Activated T-helper 9 cell treated with anti-CD3 and anti-CD28 coated beads, Interleukin-2, amount 50 U/mL, for 16 hours (primary cell): ENCODE data around the gene CAVIN1.
"Not testable (repeated sequence)": the region's sequence is repeated elsewhere in the genome, so short reads cannot be mapped to it uniquely, and the experiment has no call there.

Source experiments
- DNase-seq: peaks from one replicate; pipeline ENCODE4 v3.0.0-alpha.2; 2020; ENCODE audit warnings: low read depth

The CAVIN1 gene, protein sequence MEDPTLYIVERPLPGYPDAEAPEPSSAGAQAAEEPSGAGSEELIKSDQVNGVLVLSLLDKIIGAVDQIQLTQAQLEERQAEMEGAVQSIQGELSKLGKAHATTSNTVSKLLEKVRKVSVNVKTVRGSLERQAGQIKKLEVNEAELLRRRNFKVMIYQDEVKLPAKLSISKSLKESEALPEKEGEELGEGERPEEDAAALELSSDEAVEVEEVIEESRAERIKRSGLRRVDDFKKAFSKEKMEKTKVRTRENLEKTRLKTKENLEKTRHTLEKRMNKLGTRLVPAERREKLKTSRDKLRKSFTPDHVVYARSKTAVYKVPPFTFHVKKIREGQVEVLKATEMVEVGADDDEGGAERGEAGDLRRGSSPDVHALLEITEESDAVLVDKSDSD

DNA sequence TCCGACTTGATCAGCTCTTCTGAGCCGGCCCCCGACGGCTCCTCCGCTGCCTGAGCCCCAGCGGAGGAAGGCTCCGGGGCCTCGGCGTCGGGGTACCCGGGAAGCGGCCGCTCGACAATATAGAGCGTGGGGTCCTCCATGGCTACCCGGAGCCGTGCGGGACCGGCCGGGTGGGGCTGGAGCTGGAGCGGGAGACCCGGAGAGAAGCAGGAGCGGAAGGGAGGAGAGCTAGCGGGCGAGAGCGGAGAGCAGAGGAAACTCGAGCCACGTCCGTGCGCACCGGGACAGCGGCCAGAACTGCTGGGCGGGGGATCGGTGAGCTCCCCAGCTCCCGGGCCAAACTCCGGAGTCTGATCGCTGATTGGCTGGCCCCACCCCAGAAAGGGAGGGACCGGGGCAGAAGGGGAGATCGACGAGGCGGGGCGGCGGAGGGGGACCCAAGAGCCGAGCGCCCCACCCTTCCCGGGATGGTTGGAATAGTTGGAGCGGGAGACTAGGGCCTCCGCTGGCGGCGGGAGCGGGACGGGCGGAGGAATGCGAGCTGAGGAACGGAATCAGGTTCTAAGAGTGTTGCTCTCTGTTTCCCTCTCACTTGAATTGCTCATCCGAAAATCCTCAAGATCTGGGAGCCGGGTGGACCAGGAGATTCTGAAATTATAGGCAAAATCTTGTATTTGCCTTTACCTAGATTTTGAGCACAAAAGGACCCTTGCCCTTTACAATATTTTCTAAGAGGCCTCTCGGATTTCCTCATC lies at the start of gene CAVIN1:
CAVIN1 (minus strand) TSS at position 299 of the 755 bp plus-strand sequence; CDS start at position 140, 159 bp downstream.
- DNase-seq, result no peak

DNA sequence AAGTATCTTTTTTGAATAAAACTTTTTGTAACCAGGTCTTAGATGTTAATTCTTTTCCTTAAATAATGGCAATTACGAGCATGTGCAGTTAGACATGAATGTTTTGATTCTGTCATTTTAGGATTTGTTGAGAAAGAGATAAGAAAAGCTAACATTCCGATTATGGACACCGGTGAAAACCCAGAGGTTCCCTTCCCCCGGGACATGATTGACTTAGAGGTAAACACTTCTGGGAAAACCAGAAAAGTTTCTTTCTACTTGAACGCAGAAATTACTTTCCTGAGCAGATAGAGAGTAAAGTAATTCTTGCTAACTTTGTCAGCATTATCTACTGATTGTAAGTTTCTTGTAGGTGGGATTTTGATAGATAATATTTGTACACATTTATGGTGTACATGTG lies 44.8 kb upstream of the CAVIN1 start:
- no peak for DNase-seq

DNA sequence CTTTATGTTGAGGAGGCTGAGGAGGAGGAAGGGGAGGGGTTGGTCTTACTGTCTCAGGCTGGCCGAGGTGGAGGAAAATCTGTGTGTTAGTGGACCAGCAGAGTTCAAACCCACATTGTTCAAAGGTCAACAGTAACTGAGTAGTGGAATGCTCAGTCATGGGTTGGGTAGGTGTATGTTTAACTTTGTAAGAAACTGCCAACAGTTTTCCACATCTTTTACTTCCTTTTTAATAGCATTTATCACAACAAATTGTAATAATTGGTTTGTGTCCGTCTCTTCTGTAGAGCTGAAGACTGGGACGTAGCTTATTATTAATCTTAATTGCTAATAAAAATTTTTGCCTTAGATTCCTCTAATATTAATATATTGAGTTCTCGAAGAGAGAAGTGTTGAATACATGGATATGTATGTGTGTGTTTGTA lies 40.9 kb upstream of the CAVIN1 start:
- no peak for DNase-seq

DNA sequence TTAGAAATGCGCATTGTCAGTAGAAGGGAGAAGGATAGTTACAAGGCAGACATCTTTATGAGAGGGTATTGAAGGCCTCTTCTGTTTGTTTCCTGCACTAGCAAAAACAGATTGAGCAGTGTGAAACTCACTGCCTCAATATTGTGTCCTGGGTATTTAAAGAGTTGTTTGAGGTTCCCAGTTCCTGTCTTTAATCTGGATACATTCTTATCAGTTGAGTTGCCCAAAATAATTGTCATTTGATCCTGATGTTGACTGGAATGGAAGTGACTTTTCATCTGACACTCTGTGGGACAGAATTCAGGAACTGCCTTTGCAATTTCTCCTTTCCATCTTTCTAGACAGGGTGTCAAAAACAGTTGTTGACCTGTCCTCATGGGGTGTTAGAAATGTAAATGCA lies 37.3 kb upstream of the CAVIN1 start:
- DNase-seq, result no peak

DNA sequence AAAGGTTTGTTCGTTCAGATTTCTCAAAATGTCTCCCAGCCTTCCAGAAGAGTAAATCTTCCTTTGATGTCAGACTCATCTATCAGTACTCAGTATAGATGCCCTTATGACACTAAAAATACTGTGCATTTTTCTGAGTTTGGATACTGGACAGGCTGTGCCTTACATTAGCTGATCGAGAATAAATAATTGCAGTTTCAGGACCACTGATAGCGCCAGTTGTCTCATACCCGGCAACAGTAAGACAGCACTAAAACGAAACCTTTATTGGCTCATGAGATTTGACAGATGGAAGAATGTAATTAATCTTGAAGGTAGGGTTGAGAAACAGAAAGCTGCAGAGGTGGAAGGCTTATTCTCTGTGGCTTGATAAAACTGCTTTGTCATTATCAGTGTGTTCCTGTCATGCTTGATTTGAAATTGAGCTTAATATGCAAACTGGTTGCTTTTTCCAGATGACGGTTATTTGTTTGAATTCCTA lies 36.8 kb upstream of the CAVIN1 start:
- DNase-seq, result no peak

DNA sequence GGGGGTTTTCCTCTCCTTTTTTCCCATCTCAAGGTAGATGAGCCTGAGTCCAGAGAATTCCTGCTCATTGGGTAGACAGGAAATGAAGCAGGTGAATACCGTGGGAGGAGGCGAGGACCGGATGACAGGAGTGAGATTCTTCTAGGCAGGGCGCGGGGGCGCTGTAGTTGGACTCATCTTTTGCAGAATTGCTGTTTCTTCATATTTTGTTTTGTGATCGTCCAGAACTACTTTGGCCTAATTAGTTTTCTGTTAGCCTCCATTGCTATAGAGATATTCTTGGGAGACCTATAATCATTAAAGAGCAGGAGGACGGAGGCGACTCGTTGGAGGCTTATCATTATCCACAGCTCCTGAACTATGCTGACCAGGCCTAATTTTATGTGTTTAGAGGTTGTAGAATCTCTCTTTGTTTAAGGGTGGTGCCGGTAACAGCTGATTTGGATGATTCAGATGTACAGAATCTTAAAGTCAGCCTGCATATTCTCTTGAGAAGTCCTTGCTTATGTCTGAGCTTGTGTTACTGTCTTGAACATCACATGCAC lies 36.3 kb upstream of the CAVIN1 start:
- DNase-seq, result no peak

DNA sequence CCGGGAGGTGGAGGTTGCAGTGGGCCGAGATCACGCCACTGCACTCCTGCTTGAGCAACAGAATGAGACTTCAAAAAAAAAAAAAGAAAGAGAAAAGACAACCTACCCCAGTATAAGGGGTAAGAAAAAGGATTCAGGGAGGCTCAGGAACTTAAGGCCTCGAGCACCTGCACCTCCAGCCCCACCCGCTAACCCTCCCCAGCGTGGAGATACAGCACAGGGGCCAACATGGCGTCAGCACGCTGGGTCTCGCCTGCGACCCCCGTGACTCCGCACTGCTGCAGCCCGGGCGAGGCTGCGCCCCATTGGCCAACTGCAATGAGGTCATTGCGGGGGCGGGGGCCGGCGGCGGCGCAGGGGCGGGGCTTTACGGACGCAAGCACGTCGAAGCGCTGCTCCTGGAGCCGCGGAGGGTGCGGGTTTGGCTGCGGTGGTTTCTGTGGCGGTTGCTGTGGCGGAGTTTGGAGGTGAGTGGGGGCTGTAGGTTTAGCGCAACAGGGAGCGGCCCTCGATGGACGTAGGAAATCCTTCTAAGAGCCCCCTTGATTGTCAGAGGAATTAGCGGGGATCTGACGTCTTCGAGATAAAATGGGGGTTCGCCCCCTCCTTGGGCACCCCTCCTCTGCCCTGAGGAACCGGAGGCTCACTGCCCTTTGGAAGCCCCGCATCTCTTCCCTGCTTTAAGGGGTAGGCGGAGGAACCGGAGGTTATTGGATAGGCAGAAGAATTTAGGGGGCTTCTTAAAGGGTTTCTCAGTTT lies 35.6 kb upstream of the CAVIN1 start, which contains the start of gene ATP6V0A1:
ATP6V0A1 (plus strand) TSS at position 382 of the 759 bp plus-strand sequence. CDS start 2,017 bp downstream, outside the sequence.
- peak; percentile 84 for DNase-seq

DNA sequence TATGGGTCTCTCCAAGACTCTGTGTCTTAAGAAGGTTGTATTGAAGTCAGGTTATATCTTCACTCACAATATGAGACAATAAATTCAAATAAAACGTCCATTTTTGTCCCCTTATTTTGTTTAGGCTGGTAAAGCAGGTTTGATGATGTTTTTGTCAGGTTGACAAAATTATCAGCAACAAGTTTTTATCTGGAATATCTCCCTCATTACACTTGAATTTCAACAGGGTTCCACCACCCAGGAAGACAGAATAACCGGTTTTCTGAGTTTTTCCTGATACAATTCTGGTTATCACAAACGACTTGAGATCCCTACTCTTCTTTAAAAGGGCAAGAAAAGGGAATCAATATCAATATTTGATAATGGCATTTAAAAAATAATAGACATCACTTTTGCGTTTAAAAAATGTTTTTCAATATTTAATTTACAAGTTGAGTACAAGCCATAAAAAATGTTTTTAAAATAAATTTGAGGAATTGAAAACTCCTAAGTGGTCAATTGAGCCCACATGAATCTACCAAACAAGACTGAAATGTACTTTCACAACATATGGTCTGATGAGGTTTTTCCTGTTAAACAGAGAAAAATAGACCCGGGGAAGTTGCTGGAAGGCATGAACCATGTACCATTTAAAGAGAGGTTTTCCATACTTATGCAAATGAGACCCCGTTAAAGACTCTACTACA lies 34.2 kb upstream of the CAVIN1 start:
- no peak for DNase-seq

DNA sequence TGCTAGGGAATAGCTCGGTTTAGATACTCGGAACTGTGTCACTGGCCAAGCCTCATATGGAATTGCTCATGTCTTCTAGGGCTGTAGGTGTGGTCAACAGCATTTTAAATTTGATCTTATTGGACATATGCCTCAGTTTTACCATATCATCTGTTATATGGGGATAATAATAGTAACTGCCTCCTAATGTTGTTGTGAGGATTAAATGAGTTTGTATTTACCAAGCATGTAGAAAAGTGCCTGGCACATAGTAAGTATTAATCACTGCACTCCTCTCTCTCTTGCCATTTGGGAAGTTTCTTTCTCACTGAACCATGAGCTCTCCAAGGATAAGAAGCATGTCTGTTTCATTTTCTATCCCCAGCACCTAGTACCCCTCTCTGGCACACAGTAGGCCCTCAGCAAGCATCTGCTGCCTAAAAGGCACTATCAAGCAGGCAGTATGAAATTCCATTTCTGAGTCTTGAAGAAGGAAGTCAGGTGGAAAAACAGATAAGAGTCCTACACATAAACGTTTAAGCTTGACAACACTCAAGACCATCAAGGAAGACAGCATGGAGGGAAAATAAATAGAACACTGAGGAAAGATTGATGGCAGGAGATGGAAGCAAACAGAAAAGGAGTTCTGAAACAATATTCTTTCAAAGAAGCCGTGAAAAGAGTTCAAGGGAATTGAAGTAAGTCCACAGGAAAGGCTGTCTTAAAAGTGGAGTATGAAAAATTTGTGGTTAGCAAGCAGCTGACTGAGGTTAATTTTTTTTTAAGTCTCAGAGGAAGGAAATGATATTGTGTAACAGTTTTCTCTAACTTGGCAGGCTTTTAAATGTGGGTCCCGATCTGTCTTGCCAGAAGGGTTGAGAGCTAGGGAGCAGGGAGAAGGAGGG lies 33.4 kb upstream of the CAVIN1 start:
- no peak for DNase-seq

DNA sequence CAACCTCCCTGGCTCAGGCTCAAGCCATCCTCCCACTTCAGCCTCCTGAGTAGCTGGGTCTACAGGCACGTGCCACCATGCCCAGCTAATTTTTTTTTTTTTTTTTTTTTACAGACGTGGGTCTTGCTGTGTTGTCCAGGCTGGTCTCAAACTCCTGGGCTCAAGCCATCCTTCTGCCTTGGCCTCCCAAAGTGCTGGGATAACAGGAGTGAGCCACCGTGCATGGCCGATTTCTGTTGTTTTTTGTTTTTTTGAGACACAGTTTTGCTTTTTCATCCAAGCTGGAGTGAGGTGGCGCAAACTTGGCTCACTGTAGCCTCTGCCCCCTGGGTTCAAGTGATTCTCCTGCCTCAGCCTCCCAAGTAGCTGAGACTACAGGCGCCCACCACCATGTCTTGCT lies 31.9 kb upstream of the CAVIN1 start:
- DNase-seq, result not testable (repeated sequence)

DNA sequence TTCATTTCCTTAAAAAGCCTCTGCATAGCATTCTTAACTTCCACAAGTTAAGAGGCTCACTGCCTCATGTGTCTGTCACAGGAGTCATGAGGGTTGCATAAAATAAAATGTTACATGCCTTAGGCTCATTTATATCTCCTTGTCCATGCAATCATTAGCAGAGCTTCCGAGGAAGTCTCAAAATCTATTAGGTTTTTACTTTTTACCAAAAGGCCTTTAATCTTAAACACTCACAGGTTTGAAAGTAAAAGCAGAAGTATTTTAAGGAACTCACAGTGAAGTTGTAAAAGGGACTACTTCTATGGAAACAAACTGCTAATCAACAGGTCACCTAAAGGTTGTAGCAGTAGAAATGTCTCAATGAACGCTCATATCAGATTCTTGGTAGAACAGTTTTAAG lies 30.4 kb upstream of the CAVIN1 start:
- DNase-seq, result no peak

DNA sequence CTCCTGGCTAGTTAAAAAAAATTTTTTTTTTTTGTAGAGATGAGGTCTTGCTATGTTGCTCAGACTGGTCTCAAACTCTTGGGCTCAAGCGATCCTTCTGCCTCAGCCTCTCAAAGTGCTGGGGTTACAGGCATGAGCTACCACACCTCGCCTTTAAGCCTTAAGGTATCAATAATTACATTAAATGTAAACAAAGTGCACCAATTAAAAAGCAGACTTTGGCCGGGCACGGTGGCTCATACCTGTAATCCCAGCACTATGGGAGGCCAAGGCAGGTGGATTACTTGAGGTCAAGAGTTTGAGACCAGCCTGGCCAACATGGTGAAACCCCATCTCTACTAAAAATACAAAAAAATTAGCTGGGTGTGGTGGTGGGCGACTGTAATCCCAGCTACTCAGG lies 28.2 kb upstream of the CAVIN1 start:
- DNase-seq, result not testable (repeated sequence)

DNA sequence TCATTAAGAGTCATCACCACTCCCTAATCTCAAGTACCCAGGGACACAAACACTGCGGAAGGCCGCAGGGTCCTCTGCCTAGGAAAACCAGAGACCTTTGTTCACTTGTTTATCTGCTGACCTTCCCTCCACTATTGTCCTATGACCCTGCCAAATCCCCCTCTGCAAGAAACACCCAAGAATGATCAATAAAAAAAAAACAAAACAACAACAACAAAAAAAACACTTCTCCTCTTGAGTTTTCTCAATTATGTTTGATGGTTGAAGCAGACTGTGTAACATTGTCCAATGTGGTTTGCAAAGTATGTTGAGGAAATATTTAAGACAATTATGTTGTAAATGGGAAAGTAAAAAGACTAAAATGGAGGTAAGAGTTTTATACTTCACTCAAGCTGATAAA lies 26.8 kb upstream of the CAVIN1 start:
- DNase-seq, result not testable (repeated sequence)

DNA sequence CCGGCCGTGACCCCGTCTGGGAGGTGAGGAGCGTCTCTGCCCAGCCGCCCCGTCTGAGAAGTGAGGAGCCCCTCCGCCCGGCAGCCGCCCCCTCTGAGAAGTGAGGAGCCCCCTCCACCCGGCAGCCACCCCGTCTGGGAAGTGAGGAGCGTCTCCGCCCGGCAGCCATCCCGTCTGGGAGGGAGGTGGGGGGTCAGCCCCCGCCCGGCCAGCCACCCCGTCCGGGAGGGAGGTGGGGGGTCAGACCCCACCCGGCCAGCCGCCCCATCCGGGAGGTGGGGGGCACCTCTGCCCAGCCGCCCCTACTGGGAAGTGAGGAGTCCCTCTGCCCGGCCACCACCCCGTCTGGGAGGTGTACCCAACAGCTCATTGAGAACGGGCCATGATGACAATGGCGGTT lies 26.1 kb upstream of the CAVIN1 start:
- DNase-seq, result not testable (repeated sequence)

DNA sequence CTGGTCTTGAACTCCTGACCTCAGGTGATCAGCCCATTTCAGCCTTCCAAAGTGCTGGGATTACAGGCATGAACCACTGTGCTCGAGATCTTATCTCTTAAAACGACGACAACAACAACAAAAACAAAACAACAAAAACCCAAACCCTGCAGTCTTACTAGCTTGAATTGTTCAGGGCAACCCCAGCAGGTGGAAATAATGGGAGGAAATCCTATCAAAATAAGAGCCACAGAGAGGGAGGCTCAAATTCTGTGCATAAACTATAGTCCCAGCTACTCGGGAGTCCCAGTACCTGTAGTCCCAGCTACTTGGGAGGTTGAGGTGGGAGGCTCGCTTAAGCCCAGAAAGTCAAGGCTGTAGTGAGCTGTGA lies 19.1 kb upstream of the CAVIN1 start:
- no peak for DNase-seq

DNA sequence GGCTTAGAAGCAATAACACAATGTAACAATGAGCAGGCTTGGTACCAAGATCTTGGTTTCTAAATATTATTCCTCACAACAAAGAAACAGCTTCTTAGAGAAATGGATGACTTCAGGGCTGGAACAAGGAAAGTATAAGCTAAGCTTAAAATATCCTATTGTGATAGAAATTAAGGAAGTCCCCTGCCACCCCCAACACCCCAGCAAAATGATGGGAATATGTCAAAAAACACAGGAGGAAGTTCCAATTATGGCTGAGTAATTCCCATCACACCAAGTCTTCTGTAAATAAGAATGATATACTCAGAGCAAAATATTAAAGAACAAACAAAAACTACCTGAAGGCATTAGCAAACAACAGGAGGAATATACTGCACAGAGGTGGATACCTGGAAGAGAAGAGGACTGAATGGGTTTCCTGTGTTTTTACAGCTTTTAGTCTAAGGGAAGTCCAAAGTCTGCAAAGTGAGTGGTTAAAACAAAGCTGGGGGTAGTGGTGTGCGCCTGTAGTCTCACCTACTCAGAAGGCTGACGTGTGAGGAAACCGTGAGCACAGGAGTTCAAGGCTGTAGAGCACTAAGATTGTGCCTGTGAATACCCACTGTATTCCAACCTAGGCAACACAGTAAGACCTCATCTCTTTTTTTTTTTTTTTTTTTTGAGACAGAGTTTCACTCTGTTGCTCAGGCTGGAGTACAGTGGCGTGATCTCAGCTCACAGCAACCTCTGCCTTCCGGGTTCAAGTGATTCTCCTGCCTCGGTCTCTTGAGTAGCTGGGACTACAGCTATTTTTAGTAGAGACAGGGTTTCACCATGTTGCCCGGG lies 18.5 kb upstream of the CAVIN1 start:
- no peak for DNase-seq

DNA sequence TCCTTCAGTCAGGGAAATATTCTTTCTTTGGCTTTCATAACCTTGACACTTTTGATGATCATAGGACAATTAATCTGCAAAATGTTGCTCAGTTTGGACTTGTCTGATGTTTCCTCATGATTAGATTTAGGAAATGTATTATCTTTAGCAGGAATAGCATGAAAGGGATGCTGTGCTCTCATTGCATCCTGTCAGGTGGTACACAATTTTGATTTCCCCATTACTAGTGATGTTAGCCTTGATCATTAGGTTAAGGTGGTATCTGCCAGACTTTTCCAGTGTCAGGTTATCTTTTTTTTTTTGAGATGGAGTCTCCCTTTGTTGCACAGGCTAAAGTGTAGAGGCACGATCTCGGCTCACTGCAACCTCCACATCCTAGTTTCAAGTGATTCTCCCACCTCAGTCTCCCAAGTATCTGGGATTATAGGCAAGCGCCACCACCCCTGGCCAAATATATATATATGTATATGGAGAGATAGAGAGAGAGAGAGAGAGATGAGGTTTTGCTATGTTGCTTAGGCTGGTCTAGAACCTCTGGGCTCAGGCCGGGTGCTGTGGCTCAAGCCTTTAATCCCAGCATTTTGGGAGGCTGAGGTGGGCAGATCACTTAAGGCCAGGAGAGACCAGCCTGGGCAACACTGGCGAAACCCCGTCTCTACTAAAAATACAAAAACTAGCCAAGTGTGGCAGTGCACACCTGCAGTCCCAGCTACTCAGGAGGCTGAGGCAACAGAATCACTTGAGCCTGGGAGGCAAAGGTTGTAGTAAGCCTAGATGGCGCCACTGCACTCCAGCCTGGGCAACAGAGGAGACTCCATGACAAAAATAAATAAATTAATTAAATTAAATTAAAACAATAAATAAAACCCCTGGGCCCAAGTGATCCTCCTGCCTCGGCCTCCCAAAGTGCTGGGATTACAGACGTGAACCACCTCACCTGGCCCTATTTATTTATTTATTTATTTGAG lies 15.8 kb upstream of the CAVIN1 start:
- no peak for DNase-seq

DNA sequence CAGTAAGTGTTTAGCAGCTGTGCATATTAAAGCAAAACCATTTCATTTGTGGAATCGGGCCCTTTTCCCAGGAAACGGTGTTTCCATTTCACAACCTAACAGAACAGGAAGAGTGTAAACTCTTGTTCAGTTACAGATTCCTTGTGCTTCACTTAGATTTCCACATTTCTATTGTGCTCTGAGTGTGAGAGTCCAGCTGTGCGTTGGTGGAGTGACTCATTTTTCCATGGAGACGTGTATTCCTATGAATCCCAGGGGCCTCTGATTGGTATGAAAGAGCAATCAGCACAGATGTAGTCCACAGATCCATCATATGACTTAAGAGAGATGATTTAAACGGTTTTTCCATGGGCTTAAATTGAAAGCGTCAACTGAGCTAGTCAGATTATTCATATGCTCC lies 13.3 kb upstream of the CAVIN1 start:
- no peak for DNase-seq
